HPDE6-E6E7 (cell line): Measurements from ENCODE around the gene REV3L.

ENCODE experiments used
- DNase-seq: peaks from one replicate; pipeline ENCODE4 v3.0.0; 2011; ENCODE audit warnings: missing footprints; ENCODE audit errors: extremely low spot score

Gene REV3L

DNA sequence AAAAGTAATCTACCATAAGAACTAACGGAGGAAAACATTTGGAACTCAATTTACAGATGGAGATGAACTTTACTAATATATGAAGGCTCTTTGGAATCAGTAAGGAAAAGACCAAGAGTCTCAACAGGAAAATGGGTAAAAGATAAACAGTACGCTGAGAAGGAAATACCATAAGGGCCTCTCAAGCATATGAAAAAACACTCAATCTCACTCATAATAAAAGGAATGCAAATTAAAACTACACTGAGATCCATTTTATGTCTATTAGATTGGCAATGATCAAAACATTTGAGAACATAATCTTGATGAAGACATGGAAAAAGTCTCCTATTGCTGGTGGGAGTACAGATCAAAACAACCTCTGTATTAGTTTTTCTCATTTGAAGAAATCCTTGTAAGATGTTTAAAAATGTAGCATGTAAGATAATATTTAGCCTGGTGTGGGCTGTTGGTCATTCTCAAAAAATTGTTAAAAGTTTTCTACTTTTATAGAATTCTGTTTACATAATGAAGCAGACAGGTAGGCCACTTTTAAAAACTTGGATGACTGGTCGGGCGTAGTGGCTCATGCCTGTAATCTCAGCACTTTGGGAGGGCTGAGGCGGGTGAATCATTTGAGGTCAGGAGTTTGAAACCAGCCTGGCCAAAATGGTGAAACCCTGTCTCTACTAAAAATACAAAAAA lies 14.5 kb downstream of the REV3L start:
- DNase-seq = no peak

GRCh38 chr6:111464184-111464583 lies 18.8 kb downstream of the REV3L start:
- no peak for DNase-seq

- peak; percentile 27 for DNase-seq
Measured at GRCh38 chr6:111462770-111463391, 20.1 kb downstream of the REV3L start.

- no peak for DNase-seq
Measured at GRCh38 chr6:111461860-111462259, 21.2 kb downstream of the REV3L start.

GRCh38 chr6:111458670-111459232 lies 24.3 kb downstream of the REV3L start:
- DNase-seq = no peak

GRCh38 chr6:111456208-111456607 lies 26.8 kb downstream of the REV3L start:
- no peak for DNase-seq

GRCh38 chr6:111450636-111451035 lies 32.4 kb downstream of the REV3L start:
- no peak for DNase-seq

DNA sequence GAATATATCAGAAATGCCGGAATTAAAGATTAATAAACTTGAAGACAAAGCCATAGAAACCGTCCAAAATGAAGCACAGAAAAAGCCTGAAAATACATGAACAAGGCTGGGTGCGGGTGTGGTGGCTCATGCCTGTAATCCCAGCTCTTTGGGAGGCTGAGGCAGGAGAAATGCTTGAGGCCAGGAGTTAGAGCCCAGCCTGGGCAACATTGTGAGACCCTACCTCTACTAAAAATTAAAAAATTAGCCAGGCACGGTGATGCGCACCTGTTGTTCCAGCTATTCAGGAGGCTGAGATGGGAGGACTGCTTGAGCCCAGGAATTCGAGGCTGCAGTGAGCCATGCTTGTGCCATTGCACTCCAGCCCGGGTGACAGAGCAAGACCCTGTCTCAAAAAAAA lies 32.9 kb downstream of the REV3L start:
- DNase-seq = no peak

DNA sequence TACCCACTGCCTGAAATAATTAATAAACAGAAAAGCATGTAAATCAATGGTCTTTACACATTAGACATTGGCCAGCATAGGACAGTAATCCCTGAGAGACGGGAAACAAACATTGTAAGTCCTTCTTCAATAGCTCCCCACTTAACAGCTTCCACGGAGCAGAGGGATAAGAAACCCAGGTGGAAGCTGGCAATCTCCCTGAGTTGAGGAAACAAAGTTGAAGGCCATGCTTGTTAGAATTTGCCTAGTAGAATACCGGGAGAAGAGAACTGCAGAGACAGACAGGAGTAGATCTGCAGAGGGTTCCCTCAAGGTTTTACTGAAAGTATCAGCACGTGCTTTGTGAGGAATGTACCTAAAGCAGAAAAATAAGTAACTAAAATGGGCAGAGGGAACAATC lies 33.9 kb downstream of the REV3L start:
- no peak for DNase-seq

DNA sequence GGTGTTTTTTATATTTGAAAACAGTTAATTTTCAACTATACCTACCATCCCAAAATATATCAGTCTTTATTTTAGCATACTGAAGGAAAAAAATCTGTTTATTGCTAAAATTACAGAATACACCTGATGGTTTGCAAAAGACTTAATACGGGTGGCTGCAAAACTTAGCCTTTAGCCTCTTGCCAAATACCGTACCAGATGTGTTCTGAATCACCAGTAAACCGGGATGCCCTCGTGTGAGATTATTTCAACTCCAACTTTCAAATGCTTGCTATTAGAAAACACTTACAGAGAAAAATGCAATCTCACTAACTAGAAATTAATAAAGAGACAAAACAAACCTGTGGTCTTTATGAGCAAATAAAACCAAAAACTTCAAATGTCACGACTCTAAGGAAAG lies 36.0 kb downstream of the REV3L start:
- no peak for DNase-seq

GRCh38 chr6:111445861-111446267 lies 37.2 kb downstream of the REV3L start:
- no peak for DNase-seq

- no peak for DNase-seq
Measured at GRCh38 chr6:111444794-111445193, 38.2 kb downstream of the REV3L start.

- DNase-seq = no peak
Measured at GRCh38 chr6:111441678-111442243, 41.3 kb downstream of the REV3L start.

DNA sequence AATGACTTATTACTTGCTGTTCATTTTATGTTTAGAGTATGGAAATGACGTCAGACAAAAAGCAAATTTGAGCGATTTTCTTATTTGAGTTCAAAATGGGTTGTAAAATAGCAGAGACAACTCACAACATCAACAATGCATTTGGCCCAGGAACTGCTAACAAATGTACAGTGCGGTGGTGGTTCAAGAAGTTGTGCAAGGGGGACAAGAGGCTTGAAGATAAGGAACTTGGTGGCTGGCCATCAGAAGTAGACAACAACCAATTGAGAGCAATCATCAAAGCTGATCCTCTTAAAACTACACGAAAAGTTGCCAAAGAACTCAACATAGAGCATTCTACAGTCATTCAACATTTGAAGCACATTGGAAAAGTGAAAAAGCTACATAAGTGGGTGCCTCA lies 43.8 kb downstream of the REV3L start:
- no peak for DNase-seq

GRCh38 chr6:111437573-111437972 lies 45.4 kb downstream of the REV3L start:
- DNase-seq = no peak

- DNase-seq = no peak
Measured at GRCh38 chr6:111432511-111432910, 50.5 kb downstream of the REV3L start.

DNA sequence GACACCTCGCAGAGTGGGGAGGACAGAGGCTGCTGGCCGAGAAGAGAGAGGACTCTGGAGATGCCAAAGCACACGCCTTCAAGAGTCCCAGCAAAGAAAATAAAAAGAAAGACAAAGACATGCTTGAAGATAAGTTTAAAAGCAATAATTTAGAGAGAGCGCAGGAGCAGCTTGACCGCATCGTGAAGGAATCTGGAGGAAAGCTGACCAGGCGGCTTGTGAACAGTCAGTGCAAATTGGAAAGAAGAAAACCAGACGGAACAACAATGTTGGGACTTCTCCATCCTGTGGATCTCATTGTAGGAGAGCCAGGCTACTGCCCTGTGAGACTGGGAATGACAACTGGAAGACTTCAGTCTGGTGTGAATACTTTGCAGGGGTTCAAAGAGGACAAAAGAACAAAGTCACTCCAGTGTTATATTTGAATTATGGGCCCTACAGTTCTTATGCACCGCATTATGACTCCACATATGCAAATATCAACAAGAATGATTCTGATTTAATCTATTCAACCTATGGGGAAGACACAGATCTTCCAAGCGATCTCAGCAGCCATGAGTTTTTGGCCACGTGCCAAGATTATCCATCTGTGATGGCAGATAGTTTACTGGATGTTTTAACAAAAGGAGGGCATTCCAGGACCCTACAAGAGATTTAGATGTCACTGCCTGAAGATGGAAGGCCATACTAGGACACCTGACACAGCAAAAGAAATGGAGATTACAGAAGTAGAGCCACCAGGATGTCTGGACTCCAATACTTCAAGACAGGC lies 52.2 kb downstream of the REV3L start:
- DNase-seq = no peak

- no peak for DNase-seq
Measured at GRCh38 chr6:111429571-111429970, 53.4 kb downstream of the REV3L start.

GRCh38 chr6:111428811-111429210 lies 54.2 kb downstream of the REV3L start:
- DNase-seq = no peak

DNA sequence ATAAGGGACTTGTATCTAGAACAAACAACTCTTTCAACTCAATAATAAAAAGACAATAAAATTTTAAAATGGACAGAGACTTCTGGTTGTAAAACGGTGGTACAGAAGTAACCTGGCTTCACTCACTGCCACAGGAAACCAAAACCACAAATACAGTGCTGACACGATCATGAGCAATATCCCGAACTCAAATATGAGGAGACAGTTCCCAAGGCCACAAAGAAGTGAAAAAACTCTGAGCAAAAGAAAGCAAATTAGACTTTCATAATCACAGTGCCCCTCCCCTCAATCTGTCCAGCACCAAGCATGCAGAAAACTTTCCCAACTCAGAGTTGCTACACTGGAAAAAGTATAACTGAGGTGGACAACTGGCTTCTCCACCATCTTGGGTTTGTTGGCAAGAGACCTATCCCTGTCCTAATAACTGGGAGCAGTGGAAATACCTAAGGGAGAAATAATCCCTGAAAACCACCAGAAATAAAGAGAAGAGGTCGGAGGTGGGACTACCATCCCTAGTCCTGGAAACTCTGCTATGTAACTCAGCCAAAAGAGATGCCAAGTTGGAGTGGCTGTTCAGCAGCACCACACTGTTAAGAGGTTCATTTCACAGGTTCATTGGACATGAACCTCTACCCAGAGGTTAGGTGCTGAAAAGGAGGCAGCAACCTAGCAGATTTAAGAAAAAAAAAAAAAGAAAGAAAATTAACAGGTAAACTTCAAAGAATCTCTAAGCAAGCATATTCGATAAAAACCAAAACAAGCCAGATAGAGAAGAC lies 55.5 kb downstream of the REV3L start:
- DNase-seq = peak; percentile 52
